ENCODE results near the gene PPP1R13B.

PPP1R13B gene

DNA sequence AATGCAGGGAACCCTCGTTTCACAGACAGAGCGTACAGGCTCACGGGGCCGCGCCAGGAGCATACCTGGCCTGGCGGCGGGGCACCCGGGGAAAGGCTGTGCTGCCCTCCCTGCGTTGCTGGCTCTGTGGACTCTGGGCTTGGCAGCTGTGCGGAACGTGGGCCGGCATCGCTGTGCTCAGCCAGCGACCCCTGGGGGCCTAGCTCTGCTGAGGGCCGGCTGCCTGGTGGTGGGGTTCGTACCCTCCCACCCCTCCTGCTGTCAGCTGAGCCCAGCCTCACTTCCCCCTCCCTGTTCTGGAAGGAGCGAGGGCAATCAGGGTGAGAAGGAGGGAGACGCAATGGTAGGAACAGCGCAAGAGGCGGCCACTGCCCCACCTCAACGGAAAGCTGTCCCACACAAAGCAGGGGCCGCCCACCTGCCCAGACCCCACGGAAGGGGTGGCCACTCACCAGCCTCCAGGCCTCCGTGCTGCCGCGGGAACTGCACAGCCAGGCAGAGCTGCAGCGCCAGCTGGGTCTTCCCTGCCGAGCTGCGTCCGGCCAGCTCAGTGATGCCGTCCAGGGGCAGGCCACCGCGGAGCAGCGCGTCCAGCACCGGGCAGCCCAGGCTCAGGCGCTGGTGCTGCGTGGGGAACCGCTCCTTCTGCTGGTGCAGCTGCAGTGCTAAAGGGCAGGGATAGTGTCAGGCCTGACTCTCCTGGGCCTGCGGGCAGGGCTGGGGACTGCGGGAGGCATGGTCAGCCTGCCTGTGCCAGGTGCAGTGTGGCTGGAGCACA, 140.6 kb downstream of the PPP1R13B start:
- TF ChIP-seq, protein P1, sequence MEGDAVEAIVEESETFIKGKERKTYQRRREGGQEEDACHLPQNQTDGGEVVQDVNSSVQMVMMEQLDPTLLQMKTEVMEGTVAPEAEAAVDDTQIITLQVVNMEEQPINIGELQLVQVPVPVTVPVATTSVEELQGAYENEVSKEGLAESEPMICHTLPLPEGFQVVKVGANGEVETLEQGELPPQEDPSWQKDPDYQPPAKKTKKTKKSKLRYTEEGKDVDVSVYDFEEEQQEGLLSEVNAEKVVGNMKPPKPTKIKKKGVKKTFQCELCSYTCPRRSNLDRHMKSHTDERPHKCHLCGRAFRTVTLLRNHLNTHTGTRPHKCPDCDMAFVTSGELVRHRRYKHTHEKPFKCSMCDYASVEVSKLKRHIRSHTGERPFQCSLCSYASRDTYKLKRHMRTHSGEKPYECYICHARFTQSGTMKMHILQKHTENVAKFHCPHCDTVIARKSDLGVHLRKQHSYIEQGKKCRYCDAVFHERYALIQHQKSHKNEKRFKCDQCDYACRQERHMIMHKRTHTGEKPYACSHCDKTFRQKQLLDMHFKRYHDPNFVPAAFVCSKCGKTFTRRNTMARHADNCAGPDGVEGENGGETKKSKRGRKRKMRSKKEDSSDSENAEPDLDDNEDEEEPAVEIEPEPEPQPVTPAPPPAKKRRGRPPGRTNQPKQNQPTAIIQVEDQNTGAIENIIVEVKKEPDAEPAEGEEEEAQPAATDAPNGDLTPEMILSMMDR (IDR thresholded peaks at IDR 0.05; ENCODE audit: control insufficient read depth, extremely low read depth, insufficient read depth): no peak
- DNase-seq (ENCODE audit: low read depth): no peak
- H3K4me3 ChIP-seq (ENCODE audit: low read depth, low read length): no peak overlapping the region

DNA sequence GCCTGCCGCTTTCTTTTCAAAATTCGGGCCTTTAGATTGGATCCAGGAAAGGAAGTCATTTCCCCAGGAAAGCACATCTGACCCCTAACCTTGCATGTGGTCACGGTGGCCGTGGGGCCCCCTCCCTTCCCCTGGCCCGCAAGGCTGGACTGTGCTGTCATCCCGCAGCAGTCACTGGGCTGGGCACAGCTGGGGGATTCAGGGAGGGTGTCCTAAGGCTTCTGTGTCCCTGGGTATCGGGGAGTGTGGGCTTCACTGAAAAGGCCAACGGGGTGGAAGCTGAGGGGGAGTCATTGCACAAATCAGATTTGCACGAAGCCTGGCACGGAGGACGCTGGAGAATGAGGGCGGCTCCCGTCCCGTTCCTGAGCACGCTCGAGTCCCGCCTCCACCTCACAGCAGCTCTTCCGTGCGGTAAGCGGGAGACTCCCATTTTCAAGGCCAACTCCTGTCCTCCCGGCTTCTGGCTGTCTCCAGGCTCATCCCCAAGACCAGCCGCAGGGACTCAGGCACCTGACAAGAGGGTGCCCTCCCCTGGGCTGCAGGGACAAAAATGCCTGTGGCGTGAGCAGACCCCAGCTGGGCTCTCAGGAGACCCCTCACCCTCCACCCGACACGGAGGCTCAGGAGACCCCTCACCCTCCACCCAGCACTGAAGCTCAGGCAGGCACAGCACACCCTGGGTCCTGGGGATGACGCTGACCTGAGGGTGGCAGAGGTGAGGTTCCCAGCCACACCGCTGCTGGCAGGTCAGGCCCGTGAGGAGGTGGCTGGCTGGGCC, 141.7 kb downstream of the PPP1R13B start:
- no peak overlapping the region for H3K4me3 ChIP-seq (ENCODE audit: low read depth, low read length)
- no peak for DNase-seq (ENCODE audit: low read depth)
- TF ChIP-seq, protein P1 (IDR thresholded peaks at IDR 0.05; ENCODE audit: control insufficient read depth, extremely low read depth, insufficient read depth): no peak

DNA sequence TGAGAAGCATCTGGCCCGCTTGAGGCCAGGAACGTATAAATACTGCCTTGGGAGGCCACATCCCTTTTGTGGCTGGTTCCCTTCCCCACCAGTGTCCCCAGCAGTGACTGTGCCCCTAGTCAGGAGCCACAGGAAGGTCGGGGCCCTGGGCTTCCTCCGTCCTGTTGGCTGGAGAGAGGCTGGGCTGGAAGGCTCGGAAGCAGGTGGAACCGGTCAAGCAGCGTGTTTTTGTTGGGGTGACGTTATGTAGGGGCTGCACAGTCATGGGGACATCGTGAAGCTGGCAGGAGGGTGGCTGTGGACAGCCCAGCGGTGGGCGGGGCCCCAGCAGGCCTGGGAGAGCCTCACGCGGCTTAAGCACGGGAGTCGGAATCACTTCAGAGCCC, 142.3 kb downstream of the PPP1R13B start:
- DNase-seq (ENCODE audit: low read depth): no peak
- TF ChIP-seq, protein P1 (IDR thresholded peaks at IDR 0.05; ENCODE audit: control insufficient read depth, extremely low read depth, insufficient read depth): no peak
- H3K4me3 ChIP-seq (ENCODE audit: low read depth, low read length): no peak overlapping the region

DNA sequence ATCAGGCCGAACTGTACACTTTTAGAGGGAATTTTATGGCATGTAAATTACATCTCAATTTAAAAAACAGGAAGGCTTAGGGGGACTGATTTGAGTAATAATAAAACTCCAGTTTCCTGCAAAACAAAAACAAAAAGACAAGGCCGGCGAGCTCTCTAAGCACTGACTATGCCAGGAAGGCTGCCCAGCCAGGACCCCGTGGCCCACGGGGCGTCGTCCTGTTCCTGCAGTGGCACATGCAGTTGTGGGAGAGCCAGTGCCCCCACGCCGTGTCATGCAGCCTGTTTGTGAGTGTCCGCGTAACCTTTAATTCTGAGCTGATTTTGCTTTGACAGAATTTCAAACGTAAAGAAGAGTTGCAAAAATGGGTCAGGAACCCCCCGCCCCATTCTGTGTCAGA, 142.7 kb downstream of the PPP1R13B start:
- TF ChIP-seq, protein P1 (IDR thresholded peaks at IDR 0.05; ENCODE audit: control insufficient read depth, extremely low read depth, insufficient read depth): no peak
- no peak overlapping the region for H3K4me3 ChIP-seq (ENCODE audit: low read depth, low read length)
- no peak for DNase-seq (ENCODE audit: low read depth)

DNA sequence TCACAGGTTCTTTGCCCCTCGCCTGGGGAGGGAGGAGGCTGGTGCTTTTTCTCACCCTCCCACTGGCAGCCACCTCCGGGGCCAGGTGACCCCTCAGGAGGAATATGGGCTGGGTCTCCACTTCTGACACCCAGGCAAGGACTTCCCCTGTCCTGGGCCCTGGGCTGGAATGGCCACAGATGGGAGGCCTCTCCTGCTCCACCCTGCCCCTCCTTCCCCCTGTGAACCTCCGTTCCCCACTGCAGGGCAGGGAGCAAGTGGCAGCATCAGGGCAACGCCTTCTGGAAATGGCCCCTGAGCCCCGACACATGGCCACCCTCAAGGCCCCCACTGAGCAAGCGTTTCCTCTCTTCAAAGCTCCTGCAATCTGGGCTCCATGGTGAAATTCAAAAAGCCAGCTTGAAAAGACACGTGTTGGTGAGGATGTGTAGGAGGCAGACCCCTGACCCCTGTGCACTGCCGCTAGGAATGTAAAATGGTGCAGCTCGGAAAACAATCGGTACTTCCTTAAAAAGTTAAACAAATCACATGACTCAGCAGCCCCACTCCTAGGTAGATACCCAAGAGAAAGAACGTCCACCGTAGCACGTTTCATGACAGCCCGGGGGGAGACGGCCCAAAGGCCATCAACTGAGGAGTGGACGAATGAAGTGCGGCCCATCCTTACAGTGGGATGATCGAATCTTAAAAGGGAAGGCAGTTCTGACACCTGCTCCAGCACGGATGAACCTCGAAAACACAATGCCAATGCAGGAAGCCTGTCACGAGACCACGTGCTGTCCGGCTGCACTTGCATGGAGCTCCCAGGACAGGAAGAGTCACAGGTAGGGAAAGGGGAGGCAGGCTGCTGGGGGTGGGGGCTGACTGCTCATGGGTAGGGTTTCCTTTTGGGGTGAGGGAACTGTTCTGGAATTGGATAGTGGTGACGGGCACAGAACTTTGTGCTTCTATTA, 143.7 kb downstream of the PPP1R13B start:
- no peak for DNase-seq (ENCODE audit: low read depth)
- TF ChIP-seq, protein P1 (IDR thresholded peaks at IDR 0.05; ENCODE audit: control insufficient read depth, extremely low read depth, insufficient read depth): no peak
- H3K4me3 ChIP-seq (ENCODE audit: low read depth, low read length): no peak overlapping the region

All from LNCaP clone FGC (cell line).